ENCODE results near the gene MRNIP.
"Not testable (repeated sequence)": the region's sequence is repeated elsewhere in the genome, so short reads cannot be mapped to it uniquely, and the experiment has no call there.

The MRNIP gene

DNA sequence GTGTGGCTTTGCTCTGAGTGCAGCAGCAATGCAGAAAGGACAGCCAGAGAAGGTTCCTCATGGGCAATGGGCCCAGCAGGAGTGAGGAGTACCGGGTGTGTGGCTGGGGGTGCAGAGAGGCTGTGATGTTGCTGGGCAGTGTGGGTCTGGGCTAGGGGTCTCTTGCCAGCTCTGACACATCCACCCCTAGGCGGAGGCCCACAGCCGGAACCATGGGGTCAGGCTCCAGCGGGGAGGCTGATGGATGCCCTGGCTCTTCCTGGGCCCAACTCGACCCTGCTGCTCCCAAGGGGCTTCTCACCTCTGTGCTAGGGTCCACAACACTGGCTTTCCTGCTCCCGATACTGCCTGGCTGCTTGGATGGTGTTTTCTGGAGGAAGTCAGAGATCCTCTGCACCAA is 29.2 kb upstream of the MRNIP start:
- DNase-seq: no peak

DNA sequence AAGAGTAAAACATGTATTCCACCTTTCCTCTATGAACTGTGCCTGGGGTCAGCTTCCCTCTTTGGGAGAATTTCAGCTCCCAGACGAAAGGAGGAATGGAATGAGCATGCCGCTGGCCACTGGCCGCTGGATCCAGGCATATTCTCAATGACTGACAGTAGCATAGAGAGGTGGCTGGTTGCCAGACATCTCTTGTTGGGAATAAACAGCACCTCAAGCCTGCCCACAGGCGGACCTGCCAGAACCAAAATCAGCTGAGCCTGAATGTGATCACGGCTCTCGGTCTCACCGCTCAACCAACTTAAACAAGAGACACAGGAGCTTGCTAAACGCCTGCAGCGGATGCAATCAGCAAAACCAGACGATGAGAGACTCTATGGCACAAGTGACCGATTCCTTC is 28.5 kb upstream of the MRNIP start:
- DNase-seq: no peak

DNA sequence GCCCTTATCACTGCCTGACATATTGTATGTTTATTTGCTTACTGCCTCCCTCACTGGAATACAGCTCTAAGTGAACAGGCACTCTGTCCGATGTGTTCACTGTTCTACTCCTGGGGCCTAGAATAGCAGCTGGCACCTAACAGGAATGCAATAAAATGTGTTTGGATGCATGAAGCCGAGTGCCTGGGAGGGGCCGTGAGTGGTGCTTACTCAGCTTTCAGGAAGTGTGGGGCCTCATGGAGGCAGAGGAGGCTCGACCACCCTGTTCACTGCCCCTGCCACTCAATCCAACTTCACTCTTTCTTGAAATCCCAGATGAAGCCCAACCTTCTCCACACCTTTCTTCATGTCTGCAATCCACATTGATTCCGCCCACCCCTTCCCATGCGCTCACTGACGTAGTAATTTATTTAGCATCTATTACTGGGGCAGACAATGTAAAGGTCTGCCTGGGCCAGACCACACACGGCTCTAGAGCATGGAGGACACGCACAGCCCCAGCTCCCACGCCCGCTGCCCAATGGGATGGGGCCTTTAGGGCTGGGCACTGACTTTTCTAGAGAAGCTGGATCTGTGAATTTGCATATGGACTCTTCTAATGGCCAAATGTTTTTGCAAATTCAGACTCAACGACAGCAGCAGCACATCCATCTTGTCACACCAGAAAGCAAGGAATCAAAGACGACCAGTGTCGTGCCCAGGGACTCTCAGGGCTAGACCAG is 27.7 kb upstream of the MRNIP start:
- DNase-seq: no peak

DNA sequence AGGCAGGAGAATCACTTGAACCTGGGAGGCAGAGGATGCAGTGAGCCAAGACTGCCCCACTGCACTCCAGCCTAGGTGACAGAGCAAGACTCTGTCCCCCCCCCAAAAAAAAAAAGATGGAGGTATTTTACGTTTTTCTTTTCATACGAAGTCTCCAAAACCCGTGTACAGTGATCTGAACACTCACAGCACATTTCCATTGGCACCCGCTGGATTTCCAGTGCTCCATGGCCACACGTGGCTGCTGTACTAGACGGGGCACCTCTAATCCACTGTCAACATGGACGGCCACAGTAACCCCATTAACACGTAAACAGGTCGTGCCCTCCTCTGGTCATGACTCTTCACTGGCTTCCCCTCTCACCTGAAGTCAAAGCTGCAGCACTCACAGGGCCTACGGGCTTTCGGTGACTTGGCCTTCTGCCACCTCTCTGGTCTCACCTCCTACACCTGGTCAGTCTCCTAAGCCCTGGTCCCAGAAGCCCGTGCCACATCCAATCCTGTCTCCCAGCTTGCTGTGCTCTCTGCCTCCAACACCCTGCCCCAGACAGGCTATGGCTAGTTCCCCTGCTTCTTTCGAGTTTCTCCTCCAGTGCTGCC is 27.0 kb upstream of the MRNIP start:
- no peak for DNase-seq

DNA sequence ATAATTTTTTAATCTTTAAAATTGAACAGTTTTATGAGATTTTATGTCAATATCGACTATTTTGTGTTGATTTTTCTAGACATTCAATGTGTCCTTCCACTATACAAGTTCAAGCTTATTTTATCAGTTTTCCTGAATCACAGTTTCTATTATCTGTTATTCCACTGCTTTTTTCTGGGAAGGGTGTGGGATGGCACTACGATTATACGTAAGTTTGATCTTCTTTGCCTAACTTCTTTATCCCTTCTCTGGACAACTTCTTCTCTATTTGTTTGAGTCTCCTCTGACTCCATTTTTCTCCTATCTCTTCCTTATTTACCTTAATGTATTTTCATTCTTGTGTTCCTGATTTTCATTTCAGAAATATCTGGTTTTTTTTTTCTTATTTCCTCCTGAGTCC is 24.5 kb upstream of the MRNIP start:
- DNase-seq: no peak

DNA sequence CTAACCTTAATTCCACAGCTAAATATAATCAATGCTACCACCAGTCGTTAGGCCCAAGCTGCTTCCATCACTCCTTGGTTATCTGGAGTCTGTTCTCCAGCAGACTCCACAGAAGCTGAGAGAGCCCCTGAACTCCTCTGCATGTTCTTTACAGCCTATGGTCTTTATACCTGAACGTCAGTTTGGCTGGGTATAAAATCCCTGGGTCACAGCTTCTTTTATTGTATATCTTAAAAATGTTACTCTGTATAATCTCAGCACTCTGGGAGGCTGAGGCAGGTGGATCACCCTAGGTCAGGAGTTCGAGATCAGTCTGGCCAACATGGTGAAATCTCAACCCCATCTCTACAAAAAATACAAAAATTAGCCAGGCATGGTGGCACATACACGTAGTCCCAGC is 23.7 kb upstream of the MRNIP start:
- DNase-seq: no peak

DNA sequence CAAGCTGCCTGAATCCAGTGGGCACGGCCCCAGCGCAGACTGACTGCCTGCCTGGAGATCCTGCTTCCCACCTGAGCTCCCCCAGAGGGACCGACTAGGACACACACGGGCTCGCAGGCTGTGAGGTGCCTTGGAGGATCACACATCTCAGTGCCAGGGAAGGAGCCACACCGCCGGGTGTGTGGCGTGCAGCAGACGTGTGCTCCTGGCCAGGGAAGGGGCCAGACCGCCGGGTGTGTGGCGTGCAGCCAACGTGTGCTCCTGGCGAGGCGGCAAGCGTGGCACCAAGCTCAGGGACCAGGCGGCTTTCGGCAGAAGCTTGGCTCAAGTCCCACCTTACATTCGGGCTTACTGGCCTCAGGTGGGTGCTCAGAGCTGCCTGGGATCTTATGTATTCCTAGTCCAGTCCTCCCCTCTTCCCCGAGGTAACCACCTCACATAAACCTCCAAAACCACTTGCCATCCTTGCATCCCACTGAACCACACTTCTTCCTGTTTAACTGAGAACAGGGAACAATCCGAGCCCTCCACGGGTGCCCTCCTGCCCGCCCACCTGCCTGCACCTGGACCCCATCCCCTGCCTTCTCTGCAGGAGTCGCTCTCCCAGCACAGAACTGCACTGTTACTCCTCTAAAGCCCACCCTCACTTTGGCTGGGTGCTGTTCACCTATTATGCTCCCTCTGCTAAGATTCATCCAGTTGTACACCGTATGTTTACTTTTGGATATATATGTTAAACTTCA is 22.4 kb upstream of the MRNIP start:
- DNase-seq: no peak

DNA sequence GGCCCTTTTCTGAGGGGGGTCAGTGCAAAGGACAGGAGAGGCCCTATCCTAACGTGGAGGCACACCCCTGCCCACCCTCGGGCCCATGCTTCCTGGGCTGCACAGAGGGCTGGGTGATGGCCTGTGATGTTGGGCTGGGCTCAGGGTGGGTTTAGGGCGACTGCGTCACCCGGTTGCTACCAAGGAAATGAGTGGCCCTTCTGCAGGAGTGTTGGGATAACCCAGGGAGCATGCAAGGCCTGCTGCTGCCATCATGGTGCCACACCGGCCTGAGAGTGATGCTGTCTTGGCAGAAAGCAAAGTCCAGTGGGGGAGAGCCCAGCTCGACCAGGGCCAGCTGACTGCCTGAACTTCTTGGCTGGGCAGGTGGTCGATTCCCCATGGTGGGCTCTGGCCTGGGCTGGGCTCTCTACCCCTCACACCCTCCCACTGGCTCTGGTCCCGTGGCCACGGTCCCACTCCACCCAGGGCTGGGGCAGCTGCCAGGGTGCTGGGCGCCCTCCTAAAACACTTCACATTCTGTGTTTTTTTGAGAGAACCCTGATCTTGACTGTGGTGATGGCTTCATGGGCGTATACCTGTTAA is 21.5 kb upstream of the MRNIP start:
- no peak for DNase-seq

DNA sequence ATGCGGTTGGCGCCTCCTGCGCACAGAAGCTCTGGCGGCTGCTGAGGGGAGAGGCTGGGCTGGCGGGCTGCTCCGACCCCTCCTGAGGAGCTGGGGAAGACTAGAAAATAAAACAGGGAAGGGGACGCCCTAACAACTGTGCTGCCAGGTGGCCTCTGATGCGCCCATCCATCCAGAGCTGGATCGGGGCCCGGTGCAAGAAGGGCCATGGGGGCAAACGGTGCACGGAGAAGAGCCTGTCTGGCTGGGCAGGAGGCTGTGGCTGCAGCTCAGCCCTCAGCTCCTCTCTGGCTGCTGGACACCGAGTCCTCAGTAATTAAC is 21.0 kb upstream of the MRNIP start:
- DNase-seq: no peak

DNA sequence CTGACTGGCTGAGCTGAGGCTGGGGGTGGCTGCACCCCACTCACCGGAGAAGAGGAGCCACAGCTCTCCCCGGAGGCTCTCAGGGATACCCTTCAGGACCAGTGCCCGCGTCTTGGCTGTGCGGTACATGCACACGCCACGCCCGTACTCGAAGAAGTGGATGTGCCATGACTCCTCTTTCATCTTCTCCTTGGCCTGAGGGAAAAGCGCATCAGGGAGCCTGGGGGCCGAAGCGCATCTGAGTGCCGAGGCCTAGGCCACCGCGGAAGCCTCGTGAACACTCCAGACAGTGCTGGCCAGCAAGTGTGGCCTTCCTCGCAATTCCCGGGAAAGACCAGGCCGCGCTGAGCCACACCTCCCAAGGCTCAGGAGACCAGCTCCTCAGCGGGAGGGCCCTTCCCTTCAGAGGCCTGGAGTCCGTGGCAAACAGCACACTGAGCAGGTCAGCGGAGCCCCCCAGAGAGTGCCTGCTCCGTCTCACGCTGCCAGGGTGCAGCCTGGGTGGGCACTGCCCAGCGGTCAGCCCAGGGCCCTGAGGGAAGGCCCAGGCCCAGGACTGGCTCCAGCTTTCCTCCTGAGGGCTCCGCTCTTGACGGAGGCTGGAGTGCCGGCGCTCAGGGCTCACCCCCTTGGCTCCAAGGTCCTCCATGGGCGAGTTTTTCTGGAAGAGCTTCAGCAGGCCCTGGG is 20.5 kb upstream of the MRNIP start:
- DNase-seq: no peak

DNA sequence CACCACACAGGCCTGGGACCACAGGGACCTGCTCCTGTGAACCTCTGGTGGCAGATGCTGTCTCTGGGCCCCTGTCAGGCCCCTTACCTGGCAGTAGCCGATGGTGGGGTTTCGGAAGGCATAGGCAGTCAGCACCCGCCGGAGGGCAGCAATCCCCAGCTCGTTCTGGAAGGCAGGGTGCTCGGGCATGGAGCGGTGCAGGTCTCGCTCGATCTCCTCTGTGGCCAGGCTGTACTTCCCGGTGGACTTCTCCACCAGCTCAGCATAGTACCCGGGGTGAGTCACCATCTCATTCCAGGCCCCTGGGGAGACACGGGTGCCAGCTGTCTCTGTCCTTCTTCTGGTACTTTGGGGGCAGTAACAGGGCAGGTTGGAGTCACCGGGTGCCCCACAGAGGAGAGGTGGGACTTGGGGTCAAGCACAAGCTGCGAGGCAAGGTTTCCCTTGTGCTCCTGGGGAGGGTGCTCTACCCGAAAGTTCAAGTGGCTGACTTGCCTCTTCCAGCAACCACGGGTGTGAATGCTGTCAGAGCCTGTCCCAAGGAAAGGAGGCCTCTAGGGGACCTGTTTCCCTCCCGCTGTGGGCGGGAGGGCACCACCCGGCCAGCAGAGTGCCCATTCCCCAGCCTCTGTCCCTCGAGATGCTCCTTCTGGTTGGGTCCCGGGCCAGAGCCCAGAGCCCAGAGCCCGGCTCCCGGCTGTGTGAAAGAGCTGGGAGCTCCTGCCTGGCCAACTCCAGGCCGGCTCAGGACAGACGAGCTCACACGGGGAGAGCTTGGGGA is 19.8 kb upstream of the MRNIP start:
- no peak for DNase-seq

DNA sequence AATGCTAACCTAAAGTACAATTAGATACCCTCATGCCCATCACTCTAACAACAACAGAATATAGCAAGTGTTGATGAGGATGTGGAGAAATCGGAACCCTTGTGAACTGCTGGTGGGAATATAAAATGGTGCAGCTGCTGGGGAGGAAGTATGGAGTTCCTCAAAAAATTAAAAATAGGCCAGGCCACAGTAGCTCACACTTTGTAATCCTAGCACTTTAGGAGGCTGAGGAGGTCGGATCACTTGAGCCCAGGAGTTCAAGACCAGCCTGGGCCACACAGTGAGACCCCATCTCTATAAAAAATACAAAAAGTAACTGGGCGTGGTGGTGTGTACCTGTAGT is 18.0 kb upstream of the MRNIP start:
- DNase-seq: no peak

DNA sequence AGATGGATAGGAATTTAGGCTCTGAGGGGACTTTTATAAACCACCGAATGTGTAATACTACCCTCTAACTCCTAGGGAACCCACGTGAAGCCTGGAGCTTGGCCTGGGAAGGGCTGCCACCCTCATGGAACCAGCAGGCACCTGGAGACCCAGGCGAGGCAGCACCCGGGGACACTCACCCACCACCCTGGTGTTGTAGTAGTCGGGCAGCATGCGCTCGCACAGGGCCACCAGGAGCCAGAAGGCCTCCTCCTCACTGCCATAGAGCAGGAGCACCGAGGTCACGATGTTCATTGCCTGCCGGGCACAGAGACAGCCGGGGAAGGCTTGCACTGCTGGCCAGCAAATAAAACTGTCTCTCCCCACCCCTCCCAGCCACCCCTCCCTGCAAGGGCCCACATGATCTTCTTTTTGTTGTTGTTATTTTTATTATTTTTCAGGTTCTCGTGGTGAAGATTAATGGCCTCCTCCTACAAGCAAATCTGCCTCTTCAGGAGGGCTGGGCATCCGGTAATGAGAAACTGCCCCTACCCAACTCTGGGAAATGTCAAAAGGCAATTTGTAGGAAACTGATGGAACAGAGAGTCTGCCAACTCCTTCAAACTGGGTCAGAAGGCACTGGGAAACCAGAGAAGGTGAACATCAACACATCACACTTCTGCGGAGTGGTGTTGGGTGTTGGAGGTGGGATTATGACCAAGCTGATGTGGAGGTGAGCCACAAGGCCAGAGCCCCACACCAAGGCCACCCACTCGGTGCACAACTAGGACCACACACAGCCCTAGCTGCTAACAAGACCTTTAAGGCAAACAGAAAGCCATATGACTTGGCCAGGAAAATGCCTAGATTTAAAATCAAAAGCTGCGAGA is 17.4 kb upstream of the MRNIP start:
- DNase-seq: no peak

DNA sequence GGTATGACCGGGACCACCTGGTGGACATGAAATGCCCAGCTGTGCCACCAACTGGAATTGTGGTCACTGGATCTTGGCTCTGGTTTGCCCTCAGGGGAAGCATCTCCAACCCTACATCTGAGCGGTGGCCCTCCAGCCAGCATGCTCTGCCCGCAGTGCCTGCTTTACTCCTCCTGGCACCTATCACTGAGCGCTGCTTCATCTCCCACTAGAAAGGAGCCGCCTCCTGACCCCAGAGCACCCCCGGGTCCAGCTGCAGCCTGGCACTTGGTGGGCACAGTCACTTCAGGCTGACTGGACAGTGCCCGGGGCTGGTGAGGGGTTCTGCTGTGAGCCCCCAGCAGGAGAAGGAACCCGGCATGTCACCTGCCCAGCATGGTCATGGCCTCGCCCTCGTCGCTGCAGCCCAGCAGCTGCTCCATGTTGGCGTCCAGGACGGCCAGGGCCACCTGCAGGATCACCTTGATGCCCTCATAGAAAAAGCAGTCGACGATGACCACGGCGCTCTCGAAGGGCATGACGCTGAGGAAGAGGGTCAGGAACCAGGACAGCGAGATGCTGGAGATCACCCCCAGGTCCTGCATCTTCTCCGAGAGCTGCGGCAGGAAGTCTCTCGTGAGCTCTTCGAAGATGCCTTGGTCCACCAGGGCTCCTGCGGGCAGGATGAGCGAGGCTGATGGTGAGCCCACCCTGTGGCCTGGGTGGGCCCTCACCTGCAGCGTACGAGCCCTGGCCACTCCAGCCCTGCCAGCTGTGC is 16.1 kb upstream of the MRNIP start:
- DNase-seq: no peak

DNA sequence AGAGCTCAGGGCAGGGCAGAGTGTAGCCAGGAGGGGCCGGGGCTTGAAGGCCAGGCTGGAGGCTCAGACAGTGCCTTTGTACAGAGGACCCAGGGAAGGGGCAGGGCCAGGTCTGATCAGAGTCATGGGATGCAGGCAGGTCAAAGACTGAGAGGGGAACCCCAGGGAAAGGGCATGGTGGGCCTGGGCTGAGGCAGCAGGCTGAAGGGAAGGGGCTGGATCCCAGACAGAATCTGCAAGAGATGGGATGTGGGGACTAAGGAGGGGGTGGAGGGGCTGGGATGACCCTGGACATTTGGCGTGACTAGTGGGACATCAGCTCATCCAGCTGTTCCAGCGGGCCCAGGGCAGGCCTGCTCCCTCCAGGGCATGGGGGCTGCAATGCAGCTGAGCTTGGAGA is 15.5 kb upstream of the MRNIP start:
- no peak for DNase-seq

DNA sequence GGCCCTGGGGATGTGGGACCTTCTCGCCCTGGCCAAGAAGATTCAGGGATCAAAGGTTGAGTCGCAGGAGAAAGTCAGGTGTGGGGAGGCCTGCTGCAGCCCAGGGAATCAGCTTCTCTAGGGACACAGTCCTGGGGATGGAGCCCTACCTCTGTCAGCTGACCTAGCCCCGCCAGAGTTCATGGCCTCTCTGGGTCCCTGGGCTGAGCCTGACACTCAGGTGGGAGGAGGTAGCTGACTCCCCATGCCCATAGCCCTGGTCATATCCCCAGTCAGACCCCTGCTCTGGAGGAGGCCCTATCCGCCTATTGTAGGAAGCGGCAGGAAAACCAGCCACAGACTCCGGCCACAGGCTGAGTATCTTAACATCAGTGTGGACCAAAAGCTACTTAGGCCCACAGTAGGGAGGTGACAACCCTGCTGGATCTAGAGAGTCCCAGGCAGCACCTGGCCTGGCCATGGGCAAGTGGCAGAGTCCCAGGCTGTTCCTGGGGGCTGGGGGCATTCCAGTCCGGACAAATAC is 15.0 kb upstream of the MRNIP start:
- no peak for DNase-seq

DNA sequence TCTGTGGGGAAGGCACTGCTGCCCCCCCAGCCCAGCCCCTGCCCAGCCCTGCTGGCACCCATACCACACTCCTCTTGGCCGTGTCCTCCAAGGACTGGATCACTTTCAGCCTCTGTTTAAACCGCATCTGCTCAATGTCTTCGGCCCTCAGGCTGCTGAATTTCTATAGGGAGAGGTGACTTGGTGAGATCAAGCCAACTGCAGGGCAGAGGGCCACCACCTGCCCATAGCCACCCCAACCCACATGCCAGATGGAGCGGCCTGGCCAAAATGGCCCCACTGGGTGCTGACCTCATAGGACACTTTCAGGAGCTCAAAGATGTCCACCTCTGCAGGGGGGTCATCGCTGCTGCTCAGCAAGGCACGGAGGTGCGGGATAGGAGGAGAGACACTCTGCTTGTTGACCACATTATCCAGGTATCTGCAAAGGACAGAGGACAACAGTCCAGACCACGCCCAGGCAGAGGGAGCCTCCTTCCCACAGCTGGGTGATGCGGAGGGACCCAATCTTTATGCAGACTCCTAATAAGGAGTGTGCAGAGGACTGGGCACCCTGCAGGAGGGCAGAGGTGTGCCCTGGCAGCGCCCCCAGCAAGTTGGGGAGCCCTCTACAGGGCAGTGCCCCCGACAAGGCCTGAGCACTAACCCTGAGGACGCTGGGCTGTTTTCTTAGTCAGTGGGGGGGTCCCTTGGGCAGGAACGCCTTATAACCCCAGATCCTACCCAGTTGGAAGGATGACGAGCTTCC is 14.4 kb upstream of the MRNIP start:
- no peak for DNase-seq

DNA sequence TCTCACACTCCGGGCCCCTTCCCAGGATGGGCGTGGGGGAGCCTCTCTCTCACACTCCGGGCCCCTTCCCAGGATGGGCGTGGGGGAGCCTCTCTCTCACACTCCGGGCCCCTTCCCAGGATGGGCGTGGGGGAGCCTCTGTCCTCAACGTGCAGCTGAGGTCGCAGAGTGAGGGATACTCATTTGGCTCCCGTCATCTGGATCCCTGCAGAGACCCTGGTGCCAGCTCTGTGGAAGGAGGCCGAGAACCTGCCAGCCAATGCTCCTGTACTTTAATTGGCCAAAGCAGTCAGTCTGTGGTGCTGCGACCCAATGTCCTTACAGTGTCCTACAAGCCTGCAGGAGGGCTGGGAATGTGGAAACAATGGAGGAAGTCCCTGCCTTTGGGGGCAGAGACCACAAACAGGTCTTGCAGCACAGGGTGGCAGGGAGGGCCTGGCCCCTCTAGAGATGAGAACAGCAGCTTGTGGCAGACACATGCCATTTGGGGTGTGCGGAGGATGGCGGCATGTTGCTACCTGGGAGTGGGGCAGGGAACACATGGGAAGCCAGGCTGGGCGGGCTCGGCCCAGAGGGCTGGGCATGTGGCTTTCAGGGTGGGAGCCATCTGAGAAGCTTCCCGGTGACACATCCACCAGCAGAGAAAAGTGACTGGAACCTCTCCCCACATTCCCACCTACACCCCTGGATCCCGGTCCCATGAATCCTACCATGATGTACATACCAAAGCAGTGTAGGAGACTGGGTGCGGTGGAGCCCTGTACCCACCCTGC is 13.6 kb upstream of the MRNIP start:
- DNase-seq: no peak

DNA sequence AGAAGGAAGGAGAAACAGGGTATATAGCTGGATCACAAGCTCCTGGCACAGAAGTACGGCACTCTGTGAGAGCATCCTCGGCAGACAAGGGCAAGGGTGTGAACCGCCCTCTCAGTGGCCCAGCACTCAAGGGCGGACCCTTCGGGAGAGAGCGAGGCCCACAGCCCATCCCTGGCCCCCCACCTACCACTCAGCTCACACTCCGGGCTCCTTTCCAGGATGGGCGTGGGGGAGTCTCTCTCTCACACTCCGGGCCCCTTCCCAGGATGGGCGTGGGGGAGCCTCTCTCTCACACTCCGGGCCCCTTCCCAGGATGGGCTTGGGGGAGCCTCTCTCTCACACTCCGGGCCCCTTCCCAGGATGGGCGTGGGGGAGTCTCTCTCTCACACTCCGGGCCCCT is 12.9 kb upstream of the MRNIP start:
- DNase-seq: not testable (repeated sequence)
